ENCODE data around the gene LGR4. TPM values are rescaled to one million over a fixed set of nuclear protein-coding genes. Genes with fewer than 3 reads are reported as not detected.

Gene LGR4
- total RNA-seq, 5 donors from 2014 or later (not counting 1 experiment from before 2014, with no cell fraction given), result 0.68 to 2.4 (median 1.2) TPM

DNA sequence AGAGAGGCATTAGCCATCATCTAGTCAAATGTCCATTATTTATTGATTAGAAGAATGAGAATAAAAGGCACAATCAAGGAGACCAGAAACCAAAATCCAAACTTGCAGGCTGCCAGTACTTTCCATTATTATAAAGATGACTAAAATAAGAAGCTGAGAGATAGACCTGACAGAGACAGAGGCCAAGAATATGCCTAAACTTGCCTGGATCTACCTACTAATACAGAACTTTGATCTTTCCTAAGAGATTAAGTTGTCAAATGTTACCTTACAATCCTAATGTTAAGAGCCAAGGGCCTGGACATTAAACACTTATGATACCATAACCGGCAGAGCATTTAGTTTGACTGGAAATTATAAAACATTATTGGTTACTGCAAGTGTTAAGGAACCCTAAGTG is 6.2 kb downstream of the LGR4 start:
- ATAC-seq (replicated peaks in 1 of 4), result no peak
- Histone ChIP-seq H3K4me1 (ENCODE audit: control insufficient read depth in 1 of 2, extremely low read depth in 1 of 2, insufficient read depth in 2 of 2, low read length in 2 of 2) (peaks cover 2 to 6% of the 10 kb centered on the region in 2 experiments), H3K4me3 (ENCODE audit: control insufficient read depth in 1 of 2, extremely low read depth in 1 of 2, low read length in 1 of 2) (no peak overlapping the region), H3K9me3 (no peaks in the 10 kb centered on the region), H3K27ac (ENCODE audit: low read length) (no peak overlapping the region), H3K36me3 (ENCODE audit: control insufficient read depth in 2 of 2, extremely low read depth in 1 of 2, insufficient read depth in 1 of 2, low read length in 1 of 2) (no peaks in the 10 kb centered on the region), H3K27me3 (replicated peaks in 1 of 2; ENCODE audit: control insufficient read depth in 2 of 2, extremely low read depth in 1 of 2, insufficient read depth in 2 of 2, low read length in 1 of 2) (peaks cover 0 to 9% of the 10 kb centered on the region in 2 experiments)
- H3K9me3 Mint-ChIP-seq, result no peaks in the 10 kb centered on the region
- H3K27me3 Mint-ChIP-seq, result peaks cover 18 to 38% of the 10 kb centered on the region in 2 donors
- peaks cover 12% of the 10 kb centered on the region in 3 donors for H3K4me1 Mint-ChIP-seq
- WGBS (ENCODE audit: insufficient coverage), result no CpG with 5 or more reads among the region's 1 CpG
- POLR2A ChIA-PET, result no interaction called here
- DNase-seq, result no peak
- H3K4me3 Mint-ChIP-seq, result no peak overlapping the region
- CTCF ChIA-PET, result no interaction called here
- H3K27ac Mint-ChIP-seq, result no peak overlapping the region
- H3K36me3 Mint-ChIP-seq, result no peaks in the 10 kb centered on the region

DNA sequence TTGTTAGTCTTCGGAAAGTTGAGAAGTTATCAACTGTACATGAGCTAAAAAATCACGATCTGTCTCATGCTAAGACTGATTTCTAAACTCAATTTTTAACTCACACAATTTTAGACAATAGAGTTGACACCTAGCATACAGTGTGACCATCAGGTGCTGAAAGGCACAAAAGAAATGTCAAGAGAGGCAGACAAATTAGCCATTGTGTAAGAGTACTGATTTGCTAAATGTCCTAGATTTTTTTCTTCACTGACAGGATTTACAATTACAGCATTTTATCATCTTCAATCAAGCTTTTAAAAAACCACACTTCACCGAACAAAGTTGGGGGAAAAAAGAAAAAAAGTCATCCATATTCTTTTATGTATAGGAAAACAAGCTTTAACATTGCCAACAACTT is 7.0 kb downstream of the LGR4 start:
- no peaks in the 10 kb centered on the region for H3K9me3 ChIP-seq
- peaks cover 16 to 34% of the 10 kb centered on the region in 2 donors for H3K27me3 Mint-ChIP-seq
- no peaks in the 10 kb centered on the region for H3K9me3 Mint-ChIP-seq
- ChIA-PET CTCF (interaction anchor here in 1 of 2 donors (1.0 kb wide), 1 partner anchor 20 kb away, joined by 3 read pairs; no protein-coding TSS in a partner anchor), POLR2A (interaction anchor here in 1 of 2 donors (0.6 kb wide), 1 partner anchor 9 kb away, joined by 5 read pairs; no protein-coding TSS in a partner anchor)
- no peaks in the 10 kb centered on the region for H3K4me1 ChIP-seq (ENCODE audit: control insufficient read depth in 1 of 2, extremely low read depth in 1 of 2, insufficient read depth in 2 of 2, low read length in 2 of 2)
- peaks cover 4 to 5% (median 5%) of the 10 kb centered on the region in 3 donors for H3K4me1 Mint-ChIP-seq
- no peaks in the 10 kb centered on the region for H3K36me3 ChIP-seq (ENCODE audit: control insufficient read depth in 2 of 2, extremely low read depth in 1 of 2, insufficient read depth in 1 of 2, low read length in 1 of 2)
- ATAC-seq (replicated peaks in 1 of 4), result no peak
- no peak overlapping the region for H3K4me3 ChIP-seq (ENCODE audit: control insufficient read depth in 1 of 2, extremely low read depth in 1 of 2, low read length in 1 of 2)
- no peaks in the 10 kb centered on the region for H3K36me3 Mint-ChIP-seq
- no peak for DNase-seq
- H3K27ac ChIP-seq (ENCODE audit: low read length), result no peak overlapping the region
- peaks cover 0 to 4% of the 10 kb centered on the region in 2 experiments for H3K27me3 ChIP-seq (replicated peaks in 1 of 2; ENCODE audit: control insufficient read depth in 2 of 2, extremely low read depth in 1 of 2, insufficient read depth in 2 of 2, low read length in 1 of 2)
- no peak overlapping the region for H3K27ac Mint-ChIP-seq
- WGBS (ENCODE audit: insufficient coverage), result no CpG with 5 or more reads among the region's 3 CpGs
- H3K4me3 Mint-ChIP-seq, result no peak overlapping the region

DNA sequence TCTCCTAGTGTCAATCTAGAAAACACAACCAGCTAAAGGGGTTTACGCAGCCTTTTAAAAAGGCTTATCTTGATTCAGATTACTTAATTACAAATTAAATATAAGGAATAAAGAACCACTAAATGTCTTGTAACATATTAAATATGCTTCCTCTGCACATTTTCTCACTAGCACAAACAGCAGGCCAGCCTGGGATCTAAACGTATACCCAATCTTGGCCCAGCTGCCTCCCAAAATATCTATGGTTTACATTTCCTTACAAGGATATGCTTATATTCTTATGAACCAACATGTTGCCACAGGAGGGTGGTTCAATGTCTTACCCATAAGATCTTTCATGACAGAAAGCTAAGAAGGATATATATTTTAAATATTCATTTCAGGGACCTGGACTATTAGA is 7.7 kb downstream of the LGR4 start:
- no peak overlapping the region for H3K27ac ChIP-seq (ENCODE audit: low read length)
- CTCF ChIA-PET, result interaction anchor here in 1 of 2 donors (1.0 kb wide), 1 partner anchor 21 kb away, joined by 3 read pairs; no protein-coding TSS in a partner anchor
- peaks cover 16 to 40% of the 10 kb centered on the region in 2 donors for H3K27me3 Mint-ChIP-seq
- H3K9me3 Mint-ChIP-seq, result no peaks in the 10 kb centered on the region
- peaks cover 0 to under 1% (median 0%) of the 10 kb centered on the region in 3 donors for H3K4me1 Mint-ChIP-seq
- DNase-seq (no peak), ATAC-seq (replicated peaks in 1 of 4) (no peak)
- no CpG with 5 or more reads among the region's 2 CpGs for WGBS (ENCODE audit: insufficient coverage)
- H3K4me3 ChIP-seq (ENCODE audit: control insufficient read depth in 1 of 2, extremely low read depth in 1 of 2, low read length in 1 of 2), result no peak overlapping the region
- no peak overlapping the region for H3K27ac Mint-ChIP-seq
- H3K27me3 ChIP-seq (replicated peaks in 1 of 2; ENCODE audit: control insufficient read depth in 2 of 2, extremely low read depth in 1 of 2, insufficient read depth in 2 of 2, low read length in 1 of 2), result peaks cover 0 to 4% of the 10 kb centered on the region in 2 experiments
- POLR2A ChIA-PET, result interaction anchor here in 1 of 2 donors (0.6 kb wide), 1 partner anchor 15 kb away, joined by 3 read pairs; no protein-coding TSS in a partner anchor
- H3K36me3 ChIP-seq (ENCODE audit: control insufficient read depth in 2 of 2, extremely low read depth in 1 of 2, insufficient read depth in 1 of 2, low read length in 1 of 2), result no peaks in the 10 kb centered on the region
- H3K9me3 ChIP-seq, result no peaks in the 10 kb centered on the region
- H3K36me3 Mint-ChIP-seq, result no peaks in the 10 kb centered on the region
- no peaks in the 10 kb centered on the region for H3K4me1 ChIP-seq (ENCODE audit: control insufficient read depth in 1 of 2, extremely low read depth in 1 of 2, insufficient read depth in 2 of 2, low read length in 2 of 2)
- no peak overlapping the region for H3K4me3 Mint-ChIP-seq

DNA sequence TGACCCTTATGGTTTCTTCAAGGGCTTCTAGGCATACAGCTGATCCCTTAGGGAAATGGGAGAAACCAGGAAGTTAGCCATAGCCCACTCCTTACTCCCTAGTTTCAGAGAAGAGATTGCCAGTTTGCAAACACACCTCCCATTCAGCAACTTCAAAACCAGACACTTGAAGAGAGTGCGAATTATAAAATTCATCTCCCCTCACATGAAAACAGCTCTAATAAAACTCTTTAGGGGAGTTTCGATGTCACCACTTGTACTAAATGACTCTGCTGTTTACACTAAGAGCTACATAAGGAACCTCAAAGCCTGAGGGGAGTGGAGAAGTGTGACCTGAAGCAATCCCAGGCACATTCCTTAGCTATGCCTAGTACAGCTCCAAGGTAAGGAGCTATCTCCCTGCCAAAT is 8.3 kb downstream of the LGR4 start:
- DNase-seq, result no peak
- peaks cover 14 to 36% of the 10 kb centered on the region in 2 donors for H3K27me3 Mint-ChIP-seq
- ChIA-PET CTCF (no interaction called here), POLR2A (interaction anchor here in 1 of 2 donors (0.6 kb wide), 1 partner anchor 26 kb away, joined by 3 read pairs; no protein-coding TSS in a partner anchor)
- H3K4me1 Mint-ChIP-seq, result no peaks in the 10 kb centered on the region
- no peaks in the 10 kb centered on the region for H3K9me3 Mint-ChIP-seq
- no peaks in the 10 kb centered on the region for H3K9me3 ChIP-seq
- no peak overlapping the region for H3K27ac ChIP-seq (ENCODE audit: low read length)
- H3K27me3 ChIP-seq (replicated peaks in 1 of 2; ENCODE audit: control insufficient read depth in 2 of 2, extremely low read depth in 1 of 2, insufficient read depth in 2 of 2, low read length in 1 of 2), result peaks cover 0 to 4% of the 10 kb centered on the region in 2 experiments
- no peak overlapping the region for H3K27ac Mint-ChIP-seq
- no peaks in the 10 kb centered on the region for H3K36me3 Mint-ChIP-seq
- no CpG with 5 or more reads among the region's 2 CpGs for WGBS (ENCODE audit: insufficient coverage)
- no peaks in the 10 kb centered on the region for H3K4me1 ChIP-seq (ENCODE audit: control insufficient read depth in 1 of 2, extremely low read depth in 1 of 2, insufficient read depth in 2 of 2, low read length in 2 of 2)
- ATAC-seq (replicated peaks in 1 of 4), result no peak
- no peaks in the 10 kb centered on the region for H3K36me3 ChIP-seq (ENCODE audit: control insufficient read depth in 2 of 2, extremely low read depth in 1 of 2, insufficient read depth in 1 of 2, low read length in 1 of 2)
- H3K4me3 Mint-ChIP-seq, result no peak overlapping the region
- no peak overlapping the region for H3K4me3 ChIP-seq (ENCODE audit: control insufficient read depth in 1 of 2, extremely low read depth in 1 of 2, low read length in 1 of 2)

DNA sequence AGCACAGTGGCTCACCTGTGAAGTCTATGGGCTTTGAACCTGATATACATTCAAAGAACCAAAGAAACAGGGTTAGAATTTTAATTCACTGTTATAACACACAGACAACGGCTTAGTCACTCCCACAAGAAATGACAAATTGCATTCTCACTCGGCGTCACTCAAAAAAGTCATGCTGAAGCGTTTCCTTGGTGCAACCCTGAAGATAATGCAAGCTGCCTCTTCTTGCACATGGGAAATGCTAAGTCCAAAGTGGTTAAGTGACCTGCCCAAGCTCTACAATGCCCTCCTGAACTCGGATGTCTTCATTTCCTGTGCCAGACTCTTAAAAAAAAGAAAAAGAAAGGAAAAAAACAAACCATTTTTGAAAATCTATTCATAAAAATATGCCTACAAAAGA is 10.0 kb downstream of the LGR4 start:
- ChIA-PET POLR2A (no interaction called here), CTCF (no interaction called here)
- 60% methylated on average over 5 of the region's 5 CpGs for WGBS (ENCODE audit: insufficient coverage)
- H3K36me3 ChIP-seq (ENCODE audit: control insufficient read depth in 2 of 2, extremely low read depth in 1 of 2, insufficient read depth in 1 of 2, low read length in 1 of 2), result no peaks in the 10 kb centered on the region
- no peak overlapping the region for H3K27ac ChIP-seq (ENCODE audit: low read length)
- H3K27me3 Mint-ChIP-seq, result peaks cover 10 to 28% of the 10 kb centered on the region in 2 donors
- no peak for ATAC-seq (replicated peaks in 1 of 4)
- H3K9me3 Mint-ChIP-seq, result no peaks in the 10 kb centered on the region
- DNase-seq, result no peak
- no peak overlapping the region for H3K27ac Mint-ChIP-seq
- H3K36me3 Mint-ChIP-seq, result no peaks in the 10 kb centered on the region
- H3K4me1 Mint-ChIP-seq, result no peaks in the 10 kb centered on the region
- H3K9me3 ChIP-seq, result no peaks in the 10 kb centered on the region
- H3K27me3 ChIP-seq (replicated peaks in 1 of 2; ENCODE audit: control insufficient read depth in 2 of 2, extremely low read depth in 1 of 2, insufficient read depth in 2 of 2, low read length in 1 of 2), result peaks cover 0 to 4% of the 10 kb centered on the region in 2 experiments
- H3K4me3 Mint-ChIP-seq, result no peak overlapping the region
- no peaks in the 10 kb centered on the region for H3K4me1 ChIP-seq (ENCODE audit: control insufficient read depth in 1 of 2, extremely low read depth in 1 of 2, insufficient read depth in 2 of 2, low read length in 2 of 2)
- H3K4me3 ChIP-seq (ENCODE audit: control insufficient read depth in 1 of 2, extremely low read depth in 1 of 2, low read length in 1 of 2), result no peak overlapping the region

DNA sequence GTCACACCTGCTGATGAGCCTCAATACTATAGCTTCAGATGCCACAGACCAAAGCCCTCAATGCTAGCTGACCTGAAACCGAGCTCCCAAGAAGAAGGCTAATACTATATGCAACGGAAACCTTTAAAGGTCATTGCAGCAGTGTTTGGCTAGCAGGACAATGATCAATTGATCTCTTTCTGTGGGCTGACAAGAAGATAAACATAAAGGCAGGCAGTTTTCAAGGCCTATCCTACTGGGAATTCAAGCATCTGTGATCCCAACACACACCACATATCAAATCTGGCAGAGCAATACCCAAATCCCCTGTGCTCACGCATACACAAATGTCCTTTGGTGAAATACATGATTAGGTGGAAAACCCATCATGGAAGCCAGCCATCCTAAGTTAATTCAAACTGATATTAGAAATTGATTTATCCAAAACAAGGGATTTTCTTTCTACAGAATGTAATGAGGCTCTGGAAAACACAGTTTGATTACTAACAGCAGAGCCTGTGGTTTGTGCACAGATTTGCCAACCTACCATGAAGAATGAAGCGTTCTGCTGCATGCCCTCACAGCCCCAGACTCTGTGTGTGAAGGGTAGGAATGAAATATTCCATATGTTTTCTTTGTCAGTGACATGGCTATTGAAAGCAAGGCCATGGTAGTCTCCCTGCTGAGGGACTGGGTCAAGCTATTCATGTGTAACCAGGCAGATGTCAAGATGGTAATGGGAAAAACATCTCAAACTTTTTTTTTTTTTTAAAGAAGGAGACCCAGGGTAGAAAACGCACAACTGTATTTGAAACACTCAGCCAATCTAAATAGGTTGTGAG is 12.2 kb downstream of the LGR4 start:
- H3K9me3 ChIP-seq, result no peaks in the 10 kb centered on the region
- peaks cover 0 to 4% of the 10 kb centered on the region in 2 experiments for H3K27me3 ChIP-seq (replicated peaks in 1 of 2; ENCODE audit: control insufficient read depth in 2 of 2, extremely low read depth in 1 of 2, insufficient read depth in 2 of 2, low read length in 1 of 2)
- Mint-ChIP-seq H3K27ac (no peak overlapping the region), H3K36me3 (no peaks in the 10 kb centered on the region), H3K9me3 (no peaks in the 10 kb centered on the region), H3K4me3 (no peak overlapping the region), H3K4me1 (no peaks in the 10 kb centered on the region), H3K27me3 (peaks cover 4 to 21% of the 10 kb centered on the region in 2 donors)
- H3K4me3 ChIP-seq (ENCODE audit: control insufficient read depth in 1 of 2, extremely low read depth in 1 of 2, low read length in 1 of 2), result no peak overlapping the region
- ChIA-PET POLR2A (no interaction called here), CTCF (interaction anchor here in 1 of 2 donors (0.6 kb wide), 1 partner anchor 25 kb away, joined by 3 read pairs; no protein-coding TSS in a partner anchor)
- DNase-seq (no peak), ATAC-seq (replicated peaks in 1 of 4) (no peak)
- 92% methylated on average over 2 of the region's 5 CpGs for WGBS (ENCODE audit: insufficient coverage)
- no peaks in the 10 kb centered on the region for H3K36me3 ChIP-seq (ENCODE audit: control insufficient read depth in 2 of 2, extremely low read depth in 1 of 2, insufficient read depth in 1 of 2, low read length in 1 of 2)
- H3K4me1 ChIP-seq (ENCODE audit: control insufficient read depth in 1 of 2, extremely low read depth in 1 of 2, insufficient read depth in 2 of 2, low read length in 2 of 2), result no peaks in the 10 kb centered on the region
- H3K27ac ChIP-seq (ENCODE audit: low read length), result no peak overlapping the region
